ENCODE measurements around the gene TIMM17A.

GRCh38 chr1:201906336-201906735, 49.0 kb upstream of the TIMM17A start:
- TF ChIP-seq CTCF (IDR thresholded peaks at IDR 0.05) (no peak), EP300 (IDR thresholded peaks at IDR 0.05) (no peak), POLR2AphosphoS5 (IDR thresholded peaks at IDR 0.05) (no peak), POLR2A (IDR thresholded peaks at IDR 0.05) (no peak)
